ENCODE results near the gene JOSD1.
A peak's percentile ranks its signal among the peaks of the same experiment; 100 is the strongest.

Gene JOSD1

GRCh38 chr22:38715176-38715764 lies 14.5 kb upstream of the JOSD1 start:
- no peak for TF ChIP-seq CTCF (IDR thresholded peaks at IDR 0.05; ENCODE audit: borderline replicate concordance, insufficient read depth, low read depth, low read length)
- no peak overlapping the region for H3K4me3 ChIP-seq (ENCODE audit: low read depth, low read length)

- H3K4me3 ChIP-seq (ENCODE audit: low read depth, low read length): no peak overlapping the region
- TF ChIP-seq CTCF (IDR thresholded peaks at IDR 0.05; ENCODE audit: borderline replicate concordance, insufficient read depth, low read depth, low read length): no peak
Measured at GRCh38 chr22:38713921-38714320, 13.2 kb upstream of the JOSD1 start.

- no peak overlapping the region for H3K4me3 ChIP-seq (ENCODE audit: low read depth, low read length)
- TF ChIP-seq CTCF (IDR thresholded peaks at IDR 0.05; ENCODE audit: borderline replicate concordance, insufficient read depth, low read depth, low read length): no peak
Measured at GRCh38 chr22:38712486-38713207, 11.9 kb upstream of the JOSD1 start.

GRCh38 chr22:38710866-38711265 lies 10.1 kb upstream of the JOSD1 start:
- TF ChIP-seq CTCF (IDR thresholded peaks at IDR 0.05; ENCODE audit: borderline replicate concordance, insufficient read depth, low read depth, low read length): no peak

GRCh38 chr22:38710351-38710750 lies 9.6 kb upstream of the JOSD1 start:
- no peak overlapping the region for H3K4me3 ChIP-seq (ENCODE audit: low read depth, low read length)
- TF ChIP-seq CTCF (IDR thresholded peaks at IDR 0.05; ENCODE audit: borderline replicate concordance, insufficient read depth, low read depth, low read length): no peak

More at GRCh38 chr22:38710866-38711265, 10.1 kb upstream of the JOSD1 start:
- no peak overlapping the region for H3K4me3 ChIP-seq (ENCODE audit: low read depth, low read length)

- no peak for TF ChIP-seq CTCF (IDR thresholded peaks at IDR 0.05; ENCODE audit: borderline replicate concordance, insufficient read depth, low read depth, low read length)
- peak overlapping the region; percentile 7 for H3K4me3 ChIP-seq (ENCODE audit: low read depth, low read length)
Measured at GRCh38 chr22:38709306-38709705, 8.6 kb upstream of the JOSD1 start.

- TF ChIP-seq CTCF (IDR thresholded peaks at IDR 0.05; ENCODE audit: borderline replicate concordance, insufficient read depth, low read depth, low read length): no peak
- H3K4me3 ChIP-seq (ENCODE audit: low read depth, low read length): no peak overlapping the region
Measured at GRCh38 chr22:38707984-38708383, 7.2 kb upstream of the JOSD1 start.

All from GM12875 (cell line).